ENCODE data around the gene FSIP2.

- TF ChIP-seq, protein P1, sequence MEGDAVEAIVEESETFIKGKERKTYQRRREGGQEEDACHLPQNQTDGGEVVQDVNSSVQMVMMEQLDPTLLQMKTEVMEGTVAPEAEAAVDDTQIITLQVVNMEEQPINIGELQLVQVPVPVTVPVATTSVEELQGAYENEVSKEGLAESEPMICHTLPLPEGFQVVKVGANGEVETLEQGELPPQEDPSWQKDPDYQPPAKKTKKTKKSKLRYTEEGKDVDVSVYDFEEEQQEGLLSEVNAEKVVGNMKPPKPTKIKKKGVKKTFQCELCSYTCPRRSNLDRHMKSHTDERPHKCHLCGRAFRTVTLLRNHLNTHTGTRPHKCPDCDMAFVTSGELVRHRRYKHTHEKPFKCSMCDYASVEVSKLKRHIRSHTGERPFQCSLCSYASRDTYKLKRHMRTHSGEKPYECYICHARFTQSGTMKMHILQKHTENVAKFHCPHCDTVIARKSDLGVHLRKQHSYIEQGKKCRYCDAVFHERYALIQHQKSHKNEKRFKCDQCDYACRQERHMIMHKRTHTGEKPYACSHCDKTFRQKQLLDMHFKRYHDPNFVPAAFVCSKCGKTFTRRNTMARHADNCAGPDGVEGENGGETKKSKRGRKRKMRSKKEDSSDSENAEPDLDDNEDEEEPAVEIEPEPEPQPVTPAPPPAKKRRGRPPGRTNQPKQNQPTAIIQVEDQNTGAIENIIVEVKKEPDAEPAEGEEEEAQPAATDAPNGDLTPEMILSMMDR (IDR thresholded peaks at IDR 0.05), result no peak
- no peak for TF ChIP-seq ZFX (IDR thresholded peaks at IDR 0.05; ENCODE audit: borderline replicate concordance)
Observed at GRCh38 chr2:185771396-185771795, 32.8 kb downstream of the FSIP2 start.

All from 22Rv1 (cell line).